Activated naive CD4-positive, alpha-beta T cell treated with Interleukin-2 at 50 U/mL for 16 hours (primary cell): ENCODE measurements around the gene PDE6B.
A peak's percentile ranks its signal among the peaks of the same experiment; 100 is the strongest.
"Not testable (repeated sequence)": the region's sequence is repeated elsewhere in the genome, so short reads cannot be mapped to it uniquely, and the experiment has no call there.

Source experiments
- DNase-seq: peaks from one replicate; pipeline ENCODE4 v3.0.0-alpha.2; 2020

Gene PDE6B

DNA sequence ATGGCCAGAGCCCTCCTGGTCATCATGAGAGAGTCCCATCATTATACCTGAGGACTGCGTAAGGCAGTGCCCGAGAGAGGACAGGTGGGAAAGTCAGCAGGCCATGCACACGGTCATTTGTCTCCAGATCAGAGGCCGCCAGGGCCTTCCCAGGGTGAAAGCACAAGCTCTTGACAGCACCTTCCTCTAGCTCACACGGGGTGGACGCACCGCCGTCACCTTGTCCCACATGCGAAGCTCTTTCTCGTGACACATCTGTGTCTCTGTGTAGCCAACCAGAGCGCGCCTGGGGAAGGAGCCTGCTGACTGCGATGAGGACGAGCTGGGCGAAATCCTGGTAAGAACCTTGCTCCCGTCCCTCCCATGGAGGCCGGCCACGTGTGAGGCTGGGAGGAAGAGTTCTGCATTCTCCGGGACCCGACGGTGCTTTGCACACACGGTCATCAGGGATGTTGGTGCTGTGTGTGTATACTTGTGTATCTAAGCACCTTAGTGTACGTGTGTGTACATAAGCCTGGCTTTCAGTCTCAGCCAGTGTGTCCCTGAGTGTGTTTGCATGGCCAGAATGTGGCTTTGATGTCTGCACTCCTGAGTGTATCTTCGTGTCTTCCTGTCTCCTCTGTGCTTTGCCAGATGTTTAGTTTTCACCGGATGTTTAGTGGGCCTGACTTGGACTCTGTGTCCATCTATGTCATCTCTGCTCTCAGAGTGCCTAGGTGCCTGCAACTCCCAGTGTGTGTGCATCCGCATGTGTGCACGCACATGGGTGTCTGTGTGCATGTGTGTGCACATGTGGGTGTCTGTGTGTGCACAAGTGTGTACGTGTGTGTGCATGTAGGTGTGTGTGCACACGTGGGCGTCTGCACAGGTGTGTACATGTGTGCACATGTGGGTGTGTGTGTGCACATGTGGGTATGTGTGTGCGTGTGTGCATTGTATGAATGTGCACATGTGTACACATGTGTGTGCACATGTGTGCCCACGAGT lies 33.6 kb downstream of the PDE6B start:
- no peak for DNase-seq

DNA sequence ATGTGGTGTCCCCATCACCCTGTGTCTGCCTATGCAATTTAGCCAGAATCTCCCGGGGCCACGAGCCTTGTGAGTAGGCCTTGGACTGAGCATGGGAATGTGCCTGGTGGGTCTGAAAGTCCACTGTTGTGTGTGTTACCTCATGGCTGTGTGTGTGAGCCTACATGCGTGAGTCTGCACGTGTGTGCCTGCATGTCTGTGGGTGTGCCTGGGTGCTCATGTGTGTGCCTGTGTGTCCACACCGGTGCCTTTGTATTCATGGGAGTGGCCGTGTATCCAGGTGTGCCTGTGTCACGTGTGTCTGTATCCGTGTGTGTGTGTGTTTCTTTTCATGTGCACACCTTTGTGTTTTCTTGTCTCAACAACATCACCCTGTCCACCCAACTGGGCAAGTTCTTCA lies 34.5 kb downstream of the PDE6B start:
- DNase-seq = no peak

DNA sequence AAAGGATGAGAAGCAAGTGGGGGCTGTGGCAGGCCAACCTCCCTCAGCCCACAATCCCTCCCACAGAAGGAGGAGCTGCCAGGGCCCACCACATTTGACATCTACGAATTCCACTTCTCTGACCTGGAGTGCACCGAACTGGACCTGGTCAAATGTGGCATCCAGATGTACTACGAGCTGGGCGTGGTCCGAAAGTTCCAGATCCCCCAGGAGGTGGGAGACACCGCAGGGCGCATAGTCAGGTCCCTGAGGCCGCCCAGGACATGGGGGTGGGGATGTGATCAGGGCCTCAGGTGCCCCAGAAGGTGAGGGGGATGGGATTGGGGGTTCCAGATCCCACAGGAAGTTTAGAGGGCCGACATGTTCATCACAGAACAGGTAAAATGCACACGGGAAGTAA lies 35.0 kb downstream of the PDE6B start:
- no peak for DNase-seq

GRCh38 chr4:661231-661630 lies 35.9 kb downstream of the PDE6B start:
- DNase-seq = no peak

GRCh38 chr4:661881-662761 lies 36.7 kb downstream of the PDE6B start:
- DNase-seq = no peak

- no peak for DNase-seq
These were observed 37.7 kb downstream of the PDE6B start for GRCh38 chr4:663046-663437.

GRCh38 chr4:663438-664428 lies 38.4 kb downstream of the PDE6B start:
- peak; percentile 78 for DNase-seq

DNA sequence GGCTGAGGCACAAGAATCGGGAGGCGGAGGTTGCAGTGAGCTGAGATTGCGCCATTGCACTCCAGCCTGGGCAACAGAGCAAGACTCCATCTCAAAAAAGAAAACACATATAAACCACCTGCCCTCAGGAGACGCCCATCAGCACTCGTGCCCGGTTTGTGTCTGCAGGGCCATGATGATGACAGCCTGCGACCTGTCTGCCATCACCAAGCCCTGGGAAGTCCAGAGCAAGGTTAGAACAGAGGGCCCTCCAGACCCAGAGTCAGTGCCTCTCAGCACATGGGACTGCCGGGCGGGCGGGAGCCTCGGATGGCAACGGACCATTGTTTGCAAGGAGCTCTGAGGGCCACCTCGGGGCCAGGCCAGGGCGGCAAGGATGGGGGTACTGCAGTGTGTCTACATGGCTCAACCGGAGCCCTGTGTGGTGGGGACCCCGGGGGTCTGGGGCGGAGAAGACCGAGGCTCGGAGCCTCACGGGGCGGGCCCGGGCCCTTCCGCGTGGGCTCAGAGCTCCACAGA lies 39.4 kb downstream of the PDE6B start:
- no peak for DNase-seq

GRCh38 chr4:665381-665750 lies 40.0 kb downstream of the PDE6B start:
- no peak for DNase-seq

- no peak for DNase-seq
These were observed 40.5 kb downstream of the PDE6B start for GRCh38 chr4:665751-666435.

GRCh38 chr4:666436-666810 lies 41.0 kb downstream of the PDE6B start:
- no peak for DNase-seq

DNA sequence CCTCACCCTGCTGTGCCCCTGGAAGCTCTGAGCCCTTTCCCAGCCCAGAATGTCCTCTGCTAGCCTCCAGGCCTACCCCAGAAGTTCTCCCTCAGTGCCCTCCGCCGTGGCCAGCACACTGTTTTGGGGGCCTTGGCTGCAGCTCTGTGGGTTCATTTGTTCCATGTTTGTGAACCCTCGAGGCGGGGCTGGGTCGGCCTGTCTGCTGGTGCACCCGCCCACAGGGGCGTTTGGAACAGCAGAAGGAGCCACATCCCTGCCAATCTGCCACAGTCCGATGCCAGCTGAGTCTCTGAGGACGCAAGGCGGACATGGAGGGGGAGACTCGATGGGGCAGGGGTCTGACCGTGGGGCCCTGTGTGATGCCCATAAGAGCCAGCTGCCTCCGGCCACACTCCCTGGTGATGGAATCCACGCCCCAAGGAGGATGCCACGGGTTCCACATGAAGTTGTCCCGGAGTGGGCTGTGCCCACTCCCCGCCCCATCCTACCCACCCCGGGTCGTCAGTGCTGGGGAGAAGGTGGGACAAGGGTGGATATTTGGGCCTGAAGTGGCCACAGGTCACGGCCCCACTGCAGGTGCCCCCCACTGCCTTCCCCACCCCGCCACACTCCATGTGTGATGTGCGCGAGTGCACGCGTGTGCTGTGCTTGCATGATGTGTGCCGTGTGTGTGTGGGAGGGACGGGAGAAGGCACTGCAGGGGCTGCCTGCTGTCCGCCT lies 41.6 kb downstream of the PDE6B start:
- no peak for DNase-seq

DNA sequence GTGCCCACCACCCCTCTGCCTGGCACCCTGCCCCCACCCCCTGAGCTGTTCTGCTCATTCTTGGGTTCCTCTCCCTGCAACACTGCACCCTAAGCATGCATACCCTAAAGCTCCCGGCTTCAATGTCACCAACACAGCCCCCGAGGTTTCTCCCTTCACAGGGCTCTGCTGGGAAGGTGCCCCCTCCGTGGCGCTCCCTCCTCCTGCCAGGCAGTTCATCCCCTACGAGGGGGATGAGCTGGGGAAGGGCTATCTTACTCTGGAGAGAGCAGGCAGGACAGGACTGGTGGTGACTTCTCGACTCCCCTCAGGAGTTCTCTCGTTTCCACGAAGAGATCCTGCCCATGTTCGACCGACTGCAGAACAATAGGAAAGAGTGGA lies 42.2 kb downstream of the PDE6B start:
- DNase-seq = no peak

GRCh38 chr4:668219-668618 lies 42.8 kb downstream of the PDE6B start:
- DNase-seq = not testable (repeated sequence)

DNA sequence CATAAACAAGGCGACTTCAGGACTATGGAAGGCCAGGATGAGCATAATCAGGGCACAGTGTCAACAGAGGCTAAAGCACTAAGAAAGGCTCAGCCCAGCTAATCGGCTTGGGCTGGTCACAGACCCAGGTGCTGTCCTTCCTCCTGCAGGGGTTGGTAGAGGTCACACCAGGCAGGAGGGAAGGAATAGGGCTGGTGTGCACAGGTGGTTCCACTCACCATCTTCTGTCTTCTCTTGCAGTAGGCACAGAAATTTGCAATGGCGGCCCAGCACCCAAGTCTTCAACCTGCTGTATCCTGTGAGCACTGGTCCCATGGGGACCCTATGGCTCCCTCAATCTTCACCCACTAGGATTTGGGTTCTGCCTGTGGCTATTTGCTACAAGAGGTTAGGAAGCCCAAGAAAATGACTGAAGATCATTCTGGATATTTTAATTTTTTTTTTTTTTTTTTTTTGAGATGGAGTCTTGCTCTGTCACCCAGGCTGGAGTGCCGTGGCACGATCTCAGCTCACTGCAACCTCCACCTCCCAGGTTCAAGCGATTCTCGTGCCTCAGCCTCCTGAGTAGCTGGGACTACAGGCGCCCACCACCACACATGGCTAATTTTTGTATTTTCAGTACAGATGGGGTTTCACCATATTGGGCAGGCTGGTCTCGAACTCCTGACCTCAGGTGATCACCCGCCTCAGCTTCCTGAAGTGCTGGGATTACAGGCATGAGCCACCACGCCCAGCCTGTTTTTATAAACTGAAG lies 44.6 kb downstream of the PDE6B start:
- not testable (repeated sequence) for DNase-seq

DNA sequence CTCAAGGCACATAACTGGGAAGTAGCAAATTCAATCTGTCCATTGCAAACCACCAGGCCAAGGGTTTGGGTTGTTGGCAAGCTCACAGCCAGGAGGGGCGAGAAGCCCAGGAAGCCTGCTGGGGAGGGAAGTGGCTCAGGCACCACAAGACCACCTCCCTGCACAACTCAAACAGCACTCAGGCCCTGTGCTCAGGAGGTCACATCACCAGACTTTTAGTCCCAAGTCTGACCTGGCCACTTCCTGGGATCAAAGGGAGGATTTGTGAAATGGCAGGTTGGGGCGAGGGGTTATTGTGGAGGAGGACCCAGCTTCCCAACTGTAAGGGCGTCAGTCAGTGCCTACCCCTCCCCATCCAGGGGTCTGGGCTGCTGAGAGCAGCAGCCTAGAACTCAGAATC lies 46.4 kb downstream of the PDE6B start:
- no peak for DNase-seq

DNA sequence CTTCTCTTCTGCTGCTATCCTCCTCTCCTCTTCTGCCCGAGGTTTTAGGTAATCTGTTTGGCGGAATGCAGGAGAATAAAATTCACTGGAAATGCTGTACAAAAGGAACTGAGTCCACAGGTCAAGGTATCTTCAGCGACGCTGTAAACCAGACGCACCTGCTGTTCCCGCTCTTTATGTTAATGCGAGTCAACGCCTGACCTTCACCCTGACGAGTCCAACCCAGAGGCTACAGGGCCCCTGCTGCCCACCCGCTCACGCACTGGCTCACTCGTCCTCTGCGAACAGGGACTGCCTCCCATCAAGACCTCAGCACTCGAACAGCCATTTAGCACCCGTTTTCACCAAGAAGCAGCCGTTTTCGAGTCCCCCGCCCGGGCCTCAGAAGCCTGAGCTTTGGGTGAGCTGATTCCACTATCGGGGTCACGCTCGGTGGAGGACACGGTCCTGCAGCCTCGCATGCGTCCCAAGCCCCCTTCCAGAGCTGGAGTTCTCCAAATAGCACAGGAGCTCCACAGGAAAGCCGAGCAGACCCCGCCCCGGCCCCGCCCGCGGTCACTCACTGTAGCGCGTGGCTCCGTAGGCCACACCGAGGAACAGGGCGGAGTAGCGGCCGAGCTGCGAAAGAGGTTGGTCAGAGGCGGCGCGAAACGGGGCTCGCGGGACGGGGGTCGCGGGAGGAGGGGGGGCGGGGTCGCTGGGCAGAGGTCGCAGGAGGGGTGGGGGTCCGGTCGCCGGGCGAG lies 48.1 kb downstream of the PDE6B start:
- DNase-seq = no peak

DNA sequence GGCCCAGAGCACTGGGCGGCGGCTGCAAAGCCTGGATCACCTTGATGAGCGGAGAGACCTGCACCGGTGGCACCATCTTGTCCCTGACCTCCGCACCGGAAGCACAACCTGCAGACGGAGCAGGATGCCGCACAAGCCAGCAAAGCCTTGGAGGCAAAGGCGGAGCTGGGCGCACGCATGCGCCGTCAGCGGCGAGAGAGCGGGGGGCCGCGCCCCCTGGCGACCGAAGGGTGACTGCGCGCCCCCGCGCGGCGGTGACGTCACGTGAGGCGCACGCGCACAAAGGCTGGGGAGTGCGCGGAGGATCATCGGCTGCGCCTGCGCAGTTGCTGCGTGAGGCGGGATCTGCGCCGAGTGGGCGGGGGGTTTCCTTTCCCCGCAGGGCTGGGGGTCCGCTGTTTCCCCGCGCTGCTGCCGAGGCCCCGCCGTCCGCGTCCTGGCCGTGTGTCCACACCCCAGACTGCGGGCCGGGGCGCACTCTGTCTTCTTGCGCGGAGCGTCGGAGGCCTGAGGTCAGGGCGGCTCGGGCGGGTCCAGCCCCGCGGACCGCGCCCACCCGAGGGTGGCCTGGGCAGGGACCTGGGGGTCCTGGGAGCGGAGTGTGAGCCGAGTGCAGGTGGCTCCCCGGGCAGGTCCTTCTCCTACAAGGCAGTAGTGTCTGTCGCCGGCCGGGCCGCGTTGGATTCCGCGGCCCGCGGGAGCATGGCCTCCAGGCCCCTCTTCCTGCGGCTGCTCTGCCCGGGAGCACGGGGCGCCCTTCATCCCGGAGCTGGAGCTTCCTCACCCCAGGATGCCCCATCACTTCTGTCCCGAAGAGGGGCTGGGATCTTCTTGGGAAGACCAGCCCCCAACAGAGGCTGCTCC lies 49.0 kb downstream of the PDE6B start, which contains the start of the genes ATP5ME and MYL5:
TSS of gene ATP5ME (minus strand) at position 105 of the 864 bp plus-strand sequence. CDS start at position 76, 29 bp downstream.
TSS of gene MYL5 (plus strand) at position 371 of the 864 bp plus-strand sequence. CDS start 3,485 bp downstream, outside the sequence.
- DNase-seq = peak; percentile 98
